ENCODE results near the gene TMPRSS4. TPM values are rescaled to one million over a fixed set of nuclear protein-coding genes. Genes with fewer than 3 reads are reported as not detected.

Gene TMPRSS4
- total RNA-seq, 1 experiment from 2014 or later = not detected

DNA sequence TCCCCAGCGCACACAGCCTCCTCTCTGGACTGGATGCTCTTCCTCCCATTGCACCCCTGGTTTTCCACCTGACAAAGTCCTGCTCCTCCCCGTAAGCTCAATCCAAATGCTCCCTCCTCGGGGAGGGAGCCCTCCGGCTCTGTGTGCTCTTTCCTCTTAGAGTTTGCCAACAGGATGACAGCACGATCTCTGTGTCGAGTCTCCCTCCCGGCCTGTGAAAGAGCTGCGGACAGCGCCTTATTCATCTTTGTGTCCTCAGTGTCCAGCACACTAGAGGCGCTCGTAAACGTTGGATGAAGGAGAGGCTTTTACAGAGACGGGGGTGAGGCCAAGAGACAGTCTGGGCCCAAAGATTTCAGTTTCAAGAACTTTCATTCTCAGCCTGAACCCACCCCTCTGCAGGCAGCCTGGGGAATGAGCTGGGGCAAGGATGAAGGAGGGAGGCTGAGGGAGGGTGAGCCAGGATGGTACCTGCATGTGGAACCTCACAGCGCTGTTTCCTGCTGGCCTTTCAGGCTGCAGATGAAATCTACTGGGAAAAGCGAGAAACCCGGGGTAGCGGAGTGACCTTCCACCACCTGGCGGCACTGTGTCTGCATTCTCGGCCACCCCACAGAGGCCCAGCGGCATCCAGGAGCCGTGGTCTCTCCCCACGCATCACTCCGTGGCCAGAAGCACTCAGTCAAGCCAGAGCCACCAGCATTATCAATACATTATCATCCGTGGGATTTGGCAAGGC lies 8.5 kb upstream of the TMPRSS4 start:
- H3K9me3 ChIP-seq (ENCODE audit: low read length) = no peaks in the 10 kb centered on the region
- H3K4me3 ChIP-seq (ENCODE audit: low read length) = no peak overlapping the region
- no peak overlapping the region for H2AFZ ChIP-seq (ENCODE audit: low read length)
- H3K4me2 ChIP-seq (ENCODE audit: low read depth, low read length, poor library complexity, severe bottlenecking) = no peak overlapping the region
- no peak overlapping the region for H3K9ac ChIP-seq (ENCODE audit: low read length)
- H3K4me1 ChIP-seq (ENCODE audit: low read length) = no peaks in the 10 kb centered on the region
- no peaks in the 10 kb centered on the region for H3K36me3 ChIP-seq (ENCODE audit: insufficient read depth, low read length)
- H4K20me1 ChIP-seq (ENCODE audit: insufficient read depth, low read depth, low read length) = no peaks in the 10 kb centered on the region
- H3K27ac ChIP-seq (ENCODE audit: low read length) = no peak overlapping the region
- no peak for DNase-seq
- no peaks in the 10 kb centered on the region for H3K9me2 ChIP-seq (replicated peaks; ENCODE audit: insufficient read depth, low read length)
- H3K79me2 ChIP-seq (ENCODE audit: low read length) = no peaks in the 10 kb centered on the region
- no peaks in the 10 kb centered on the region for H3K27me3 ChIP-seq (ENCODE audit: low read length)

DNA sequence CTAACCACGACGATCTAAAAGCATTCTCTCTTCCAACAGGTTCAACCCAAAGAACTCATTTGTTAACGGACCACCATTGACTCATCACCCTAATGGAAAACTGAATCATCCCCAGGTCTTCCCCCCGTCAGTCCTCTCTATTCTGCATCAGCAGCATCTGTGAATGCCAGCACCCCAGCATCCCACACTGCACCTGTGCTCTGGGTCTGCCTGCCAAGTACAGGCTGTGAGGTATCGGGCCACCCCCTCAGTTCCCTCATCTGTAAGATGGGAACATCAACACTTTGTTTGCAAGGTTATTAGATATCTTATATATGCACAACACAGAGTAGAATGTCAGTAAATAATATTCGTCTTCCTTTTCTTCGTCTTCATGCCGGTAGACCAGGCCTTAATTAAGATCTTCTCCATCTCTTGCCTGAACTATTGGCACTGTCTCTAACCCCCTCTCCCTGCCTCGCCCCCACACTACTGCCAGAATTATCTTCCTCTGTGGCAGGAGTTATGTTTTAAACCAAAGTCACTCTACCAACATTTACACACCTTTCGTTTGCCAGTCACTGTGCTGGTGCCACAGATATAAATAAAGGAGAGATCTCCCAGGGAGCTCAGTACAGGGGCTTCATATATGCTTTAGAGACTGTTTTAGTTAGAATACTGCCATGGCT lies 7.8 kb upstream of the TMPRSS4 start:
- H3K9ac ChIP-seq (ENCODE audit: low read length) = no peak overlapping the region
- no peaks in the 10 kb centered on the region for H4K20me1 ChIP-seq (ENCODE audit: insufficient read depth, low read depth, low read length)
- no peak overlapping the region for H2AFZ ChIP-seq (ENCODE audit: low read length)
- H3K4me3 ChIP-seq (ENCODE audit: low read length) = no peak overlapping the region
- H3K9me3 ChIP-seq (ENCODE audit: low read length) = no peaks in the 10 kb centered on the region
- no peak overlapping the region for H3K4me2 ChIP-seq (ENCODE audit: low read depth, low read length, poor library complexity, severe bottlenecking)
- H3K79me2 ChIP-seq (ENCODE audit: low read length) = no peaks in the 10 kb centered on the region
- no peaks in the 10 kb centered on the region for H3K27me3 ChIP-seq (ENCODE audit: low read length)
- no peaks in the 10 kb centered on the region for H3K9me2 ChIP-seq (replicated peaks; ENCODE audit: insufficient read depth, low read length)
- H3K4me1 ChIP-seq (ENCODE audit: low read length) = no peaks in the 10 kb centered on the region
- H3K36me3 ChIP-seq (ENCODE audit: insufficient read depth, low read length) = no peaks in the 10 kb centered on the region
- no peak overlapping the region for H3K27ac ChIP-seq (ENCODE audit: low read length)
- DNase-seq = no peak

DNA sequence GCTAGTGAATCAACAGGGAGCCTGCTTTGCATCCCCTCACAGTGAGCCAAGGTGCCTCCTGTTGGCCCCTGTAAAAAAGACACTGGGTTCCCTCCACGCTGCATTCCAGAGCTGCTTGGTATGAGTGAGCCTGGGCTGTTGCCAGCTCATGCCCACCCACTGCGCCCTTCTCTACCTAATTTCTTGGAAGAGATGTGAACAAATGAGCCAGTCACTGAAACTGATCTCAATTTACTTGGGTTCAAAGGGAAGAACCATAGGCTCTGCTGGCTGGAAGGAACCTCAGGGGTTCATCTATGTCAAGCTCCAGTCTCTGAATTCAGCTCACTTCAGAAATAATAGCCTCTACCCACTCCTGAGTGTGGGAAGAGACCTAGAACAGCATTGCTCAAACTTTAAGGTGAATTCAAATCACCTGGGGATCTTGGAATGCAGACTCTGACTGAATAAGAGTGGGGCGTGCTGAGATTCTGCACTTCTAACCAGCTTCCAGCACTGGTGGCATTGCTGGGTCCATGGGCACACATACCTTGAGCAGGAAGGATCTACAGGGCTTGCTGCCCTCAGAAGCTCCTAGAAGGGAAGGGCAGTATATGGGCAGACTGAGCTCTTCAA lies 5.4 kb upstream of the TMPRSS4 start:
- no peaks in the 10 kb centered on the region for H3K36me3 ChIP-seq (ENCODE audit: insufficient read depth, low read length)
- H3K79me2 ChIP-seq (ENCODE audit: low read length) = no peaks in the 10 kb centered on the region
- no peaks in the 10 kb centered on the region for H3K9me3 ChIP-seq (ENCODE audit: low read length)
- no peak overlapping the region for H2AFZ ChIP-seq (ENCODE audit: low read length)
- H3K4me3 ChIP-seq (ENCODE audit: low read length) = no peak overlapping the region
- no peak for DNase-seq
- no peaks in the 10 kb centered on the region for H3K9me2 ChIP-seq (replicated peaks; ENCODE audit: insufficient read depth, low read length)
- H3K9ac ChIP-seq (ENCODE audit: low read length) = no peak overlapping the region
- no peaks in the 10 kb centered on the region for H3K4me1 ChIP-seq (ENCODE audit: low read length)
- H3K27ac ChIP-seq (ENCODE audit: low read length) = no peak overlapping the region
- no peak overlapping the region for H3K4me2 ChIP-seq (ENCODE audit: low read depth, low read length, poor library complexity, severe bottlenecking)
- H3K27me3 ChIP-seq (ENCODE audit: low read length) = no peaks in the 10 kb centered on the region
- no peaks in the 10 kb centered on the region for H4K20me1 ChIP-seq (ENCODE audit: insufficient read depth, low read depth, low read length)

DNA sequence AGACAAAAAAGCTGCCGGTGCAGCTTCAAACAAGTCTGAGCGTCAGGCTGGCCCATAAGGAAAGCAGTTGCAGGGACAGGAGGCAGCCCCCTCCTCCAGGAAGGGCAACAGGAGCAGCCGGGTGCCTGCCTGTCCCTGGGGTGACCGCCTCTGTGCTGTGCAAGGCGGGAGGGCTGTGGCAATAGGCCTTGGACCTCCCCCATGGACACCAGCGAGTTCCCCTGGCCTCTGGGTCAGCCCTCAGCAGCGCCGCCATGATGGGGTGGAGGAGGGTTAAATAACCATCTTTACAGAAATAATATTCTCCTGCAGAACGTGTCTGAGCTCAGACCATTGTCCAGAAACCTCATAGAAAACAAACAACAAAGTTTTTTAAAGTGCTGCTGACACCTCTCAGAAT lies 3.3 kb upstream of the TMPRSS4 start:
- Histone ChIP-seq H2AFZ (ENCODE audit: low read length) (no peak overlapping the region), H3K4me1 (ENCODE audit: low read length) (no peaks in the 10 kb centered on the region), H3K27me3 (ENCODE audit: low read length) (no peaks in the 10 kb centered on the region), H3K4me2 (ENCODE audit: low read depth, low read length, poor library complexity, severe bottlenecking) (no peak overlapping the region), H3K9me3 (ENCODE audit: low read length) (no peaks in the 10 kb centered on the region), H4K20me1 (ENCODE audit: insufficient read depth, low read depth, low read length) (no peaks in the 10 kb centered on the region), H3K79me2 (ENCODE audit: low read length) (no peaks in the 10 kb centered on the region), H3K36me3 (ENCODE audit: insufficient read depth, low read length) (no peaks in the 10 kb centered on the region), H3K4me3 (ENCODE audit: low read length) (no peak overlapping the region), H3K9ac (ENCODE audit: low read length) (no peak overlapping the region), H3K27ac (ENCODE audit: low read length) (no peak overlapping the region), H3K9me2 (replicated peaks; ENCODE audit: insufficient read depth, low read length) (no peaks in the 10 kb centered on the region)
- no peak for DNase-seq

DNA sequence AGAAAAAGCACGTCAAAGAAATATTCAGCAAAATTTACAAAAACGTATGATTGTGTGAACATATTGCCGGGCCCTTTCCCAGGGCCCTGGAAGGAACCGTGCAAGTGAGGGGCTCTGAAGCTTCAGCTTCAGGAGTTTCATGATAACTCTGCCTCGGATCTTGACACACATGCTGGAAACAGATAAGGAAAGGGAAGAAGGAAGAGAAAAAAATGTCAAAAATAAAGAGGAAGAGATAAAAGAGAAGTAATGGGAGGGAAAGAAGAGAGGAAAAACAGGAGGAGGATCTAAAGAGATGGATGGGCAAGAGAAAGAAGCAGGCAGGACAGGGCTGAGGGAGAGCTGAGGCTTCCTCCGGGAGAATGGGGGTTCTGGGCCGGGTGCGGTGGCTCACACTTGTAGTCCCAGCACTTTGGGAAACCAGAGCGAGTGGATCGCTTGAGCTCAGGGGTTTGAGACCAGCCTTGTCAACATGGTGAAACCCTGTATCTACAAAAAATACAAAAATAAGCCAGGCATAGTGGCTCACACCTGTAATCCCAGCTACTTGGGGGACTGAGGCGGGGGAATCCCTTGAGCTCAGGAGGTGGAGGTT lies 2.7 kb upstream of the TMPRSS4 start:
- Histone ChIP-seq H3K4me1 (ENCODE audit: low read length) (no peaks in the 10 kb centered on the region), H3K9me2 (replicated peaks; ENCODE audit: insufficient read depth, low read length) (no peaks in the 10 kb centered on the region), H3K36me3 (ENCODE audit: insufficient read depth, low read length) (no peaks in the 10 kb centered on the region), H3K4me2 (ENCODE audit: low read depth, low read length, poor library complexity, severe bottlenecking) (no peak overlapping the region), H3K4me3 (ENCODE audit: low read length) (no peak overlapping the region), H3K27me3 (ENCODE audit: low read length) (no peaks in the 10 kb centered on the region), H3K27ac (ENCODE audit: low read length) (no peak overlapping the region), H3K79me2 (ENCODE audit: low read length) (no peaks in the 10 kb centered on the region), H2AFZ (ENCODE audit: low read length) (no peak overlapping the region), H3K9me3 (ENCODE audit: low read length) (no peaks in the 10 kb centered on the region), H3K9ac (ENCODE audit: low read length) (no peak overlapping the region), H4K20me1 (ENCODE audit: insufficient read depth, low read depth, low read length) (no peaks in the 10 kb centered on the region)
- no peak for DNase-seq

DNA sequence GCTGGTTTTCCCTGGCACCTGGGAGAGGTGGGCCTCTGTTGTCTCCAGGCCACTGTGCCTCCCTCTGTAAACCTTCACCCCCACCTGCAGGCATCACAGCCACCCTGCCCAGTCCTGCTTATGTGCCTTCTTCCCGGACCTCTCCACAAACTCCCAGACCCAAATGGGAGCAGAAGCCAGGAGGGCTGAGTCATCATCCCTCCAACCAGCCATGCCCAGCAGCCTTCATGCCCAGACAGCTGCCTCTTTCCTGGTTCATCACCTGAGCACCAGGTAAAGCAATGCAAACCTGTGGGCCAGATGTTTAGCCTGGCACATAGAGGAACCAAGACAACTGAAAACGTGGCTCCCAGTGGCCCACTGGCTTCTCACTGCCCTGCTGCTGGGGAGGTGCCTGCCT lies 2.1 kb upstream of the TMPRSS4 start:
- Histone ChIP-seq H3K27me3 (ENCODE audit: low read length) (no peaks in the 10 kb centered on the region), H3K9me2 (replicated peaks; ENCODE audit: insufficient read depth, low read length) (no peaks in the 10 kb centered on the region), H3K36me3 (ENCODE audit: insufficient read depth, low read length) (no peaks in the 10 kb centered on the region), H3K4me1 (ENCODE audit: low read length) (no peaks in the 10 kb centered on the region), H3K9me3 (ENCODE audit: low read length) (no peaks in the 10 kb centered on the region), H3K9ac (ENCODE audit: low read length) (no peak overlapping the region), H3K27ac (ENCODE audit: low read length) (no peak overlapping the region), H3K79me2 (ENCODE audit: low read length) (no peaks in the 10 kb centered on the region), H2AFZ (ENCODE audit: low read length) (no peak overlapping the region), H4K20me1 (ENCODE audit: insufficient read depth, low read depth, low read length) (no peaks in the 10 kb centered on the region), H3K4me2 (ENCODE audit: low read depth, low read length, poor library complexity, severe bottlenecking) (no peak overlapping the region), H3K4me3 (ENCODE audit: low read length) (no peak overlapping the region)
- DNase-seq = no peak

DNA sequence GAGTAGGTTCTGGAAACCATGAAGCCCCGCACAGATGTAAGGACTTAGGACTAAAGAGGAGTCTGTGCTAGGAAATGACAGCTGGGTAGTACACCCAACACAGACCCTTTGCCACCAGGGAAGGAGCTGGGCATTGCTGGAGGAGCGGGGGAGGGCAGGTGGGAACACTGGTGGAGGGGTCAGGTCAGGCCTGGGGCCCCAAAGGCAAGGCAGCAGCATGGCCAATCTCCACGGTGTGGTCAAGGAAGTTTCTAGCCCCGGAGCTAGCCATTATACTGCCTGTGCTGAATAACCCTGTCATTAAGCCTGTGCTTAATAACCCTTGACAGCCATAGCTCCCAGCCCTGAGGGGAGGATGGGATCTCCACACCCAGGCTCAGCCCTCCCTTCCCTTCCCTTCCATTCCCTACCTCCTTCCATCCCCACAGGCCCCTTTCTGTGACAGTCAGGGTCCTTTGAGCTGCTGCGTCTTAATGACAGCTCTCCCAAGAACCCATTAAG lies 2.1 kb downstream of the TMPRSS4 start:
- Histone ChIP-seq H3K27ac (ENCODE audit: low read length) (no peak overlapping the region), H3K4me2 (ENCODE audit: low read depth, low read length, poor library complexity, severe bottlenecking) (no peak overlapping the region), H3K4me3 (ENCODE audit: low read length) (no peak overlapping the region), H3K9me3 (ENCODE audit: low read length) (no peaks in the 10 kb centered on the region), H3K27me3 (ENCODE audit: low read length) (no peaks in the 10 kb centered on the region), H3K9me2 (replicated peaks; ENCODE audit: insufficient read depth, low read length) (no peaks in the 10 kb centered on the region), H3K9ac (ENCODE audit: low read length) (no peak overlapping the region), H3K36me3 (ENCODE audit: insufficient read depth, low read length) (no peaks in the 10 kb centered on the region), H3K79me2 (ENCODE audit: low read length) (no peaks in the 10 kb centered on the region), H4K20me1 (ENCODE audit: insufficient read depth, low read depth, low read length) (no peaks in the 10 kb centered on the region), H3K4me1 (ENCODE audit: low read length) (no peaks in the 10 kb centered on the region), H2AFZ (ENCODE audit: low read length) (no peak overlapping the region)
- DNase-seq = no peak

DNA sequence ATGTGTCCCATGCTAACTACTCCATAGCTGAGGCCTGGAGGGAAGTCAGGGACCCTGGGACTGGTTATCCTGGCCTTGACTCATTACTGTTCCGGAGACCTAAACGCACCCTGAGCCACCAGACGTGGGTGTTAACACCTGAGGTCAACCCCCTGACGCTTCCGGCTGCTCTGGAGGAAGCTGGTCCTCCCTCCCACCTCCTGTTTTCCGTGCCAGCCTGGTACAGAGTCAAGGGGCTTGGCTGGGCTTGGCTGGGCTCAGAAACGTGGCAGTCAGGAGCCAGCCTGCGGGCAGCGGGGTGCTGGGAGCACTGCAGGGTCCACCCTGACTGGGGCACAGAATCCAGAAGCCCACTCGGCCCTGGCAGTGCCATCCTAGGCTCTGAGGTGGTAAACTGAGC lies 2.6 kb downstream of the TMPRSS4 start:
- Histone ChIP-seq H3K4me1 (ENCODE audit: low read length) (no peaks in the 10 kb centered on the region), H3K4me2 (ENCODE audit: low read depth, low read length, poor library complexity, severe bottlenecking) (no peak overlapping the region), H3K9ac (ENCODE audit: low read length) (no peak overlapping the region), H3K27me3 (ENCODE audit: low read length) (no peaks in the 10 kb centered on the region), H4K20me1 (ENCODE audit: insufficient read depth, low read depth, low read length) (no peaks in the 10 kb centered on the region), H3K79me2 (ENCODE audit: low read length) (no peaks in the 10 kb centered on the region), H3K9me3 (ENCODE audit: low read length) (no peaks in the 10 kb centered on the region), H3K36me3 (ENCODE audit: insufficient read depth, low read length) (no peaks in the 10 kb centered on the region), H3K9me2 (replicated peaks; ENCODE audit: insufficient read depth, low read length) (no peaks in the 10 kb centered on the region), H2AFZ (ENCODE audit: low read length) (no peak overlapping the region), H3K4me3 (ENCODE audit: low read length) (no peak overlapping the region), H3K27ac (ENCODE audit: low read length) (no peak overlapping the region)
- no peak for DNase-seq

All from Karpas-422 (cell line).